ENCODE results near the gene OXNAD1. TPM values are rescaled to one million over a fixed set of nuclear protein-coding genes. Genes with fewer than 3 reads are reported as not detected.

The OXNAD1 gene
- total RNA-seq (2021): 21.8 and 23.7 TPM in 2 replicates
- long read RNA-seq, transcript OXNAD1-209 (9 exons, 3,983 nt): minor isoform, 12 of 122 reads
- long read RNA-seq, transcript OXNAD1-201 (9 exons, 3,929 nt): major isoform, 59 of 122 reads
- long read RNA-seq, transcript OXNAD1-206 (10 exons, 1,681 nt): minor isoform, 8 of 122 reads
- long read RNA-seq, partial matches to known transcripts: 12 of 122 reads
- long read RNA-seq, other reads (novel, unspliced or antisense): 29 of 122 reads

GRCh38 chr3:16264708-16265454 is at the start of gene OXNAD1, which contains the start of gene DPH3:
Gene OXNAD1 (plus strand): TSS chr3:16265212. CDS start chr3:16270953, 5,741 bp downstream.
Gene DPH3 (minus strand): TSS chr3:16264943. CDS start chr3:16264876, 67 bp downstream.
- Histone ChIP-seq H3K14ac (ENCODE audit: insufficient read depth, low read length) (peak within 1 kb of the TSS; percentile 94), H3K4me2 (ENCODE audit: insufficient read depth, insufficient read length, low read length) (peak within 1 kb of the TSS; percentile 97), H2BK20ac (ENCODE audit: low read depth, low read length, poor library complexity, severe bottlenecking) (no peak within 1 kb of the TSS), H2BK5ac (ENCODE audit: insufficient read length, low read length) (peak within 1 kb of the TSS; percentile 36), H3K4me1 (ENCODE audit: insufficient read depth, low read length) (no peaks in the 10 kb centered on the region), H2BK15ac (ENCODE audit: low read depth, low read length) (no peak within 1 kb of the TSS), H3K56ac (ENCODE audit: insufficient read length, low read depth, low read length) (no peak within 1 kb of the TSS), H3T11ph (ENCODE audit: low read length) (peak within 1 kb of the TSS; percentile 24), H4K5ac (ENCODE audit: insufficient read length, low read depth, low read length) (peak within 1 kb of the TSS; percentile 81), H4K20me1 (ENCODE audit: control insufficient read depth, insufficient read depth, insufficient read length) (no peaks in the 10 kb centered on the region), H4K8ac (replicated peaks; ENCODE audit: insufficient read length, low read depth, low read length) (peak within 1 kb of the TSS; percentile 36), H3K27me3 (ENCODE audit: insufficient read depth, low read length) (no peaks in the 10 kb centered on the region), H3K23ac (ENCODE audit: insufficient read length, low read depth, low read length) (no peak within 1 kb of the TSS), H3K9me3 (ENCODE audit: control insufficient read depth, low read depth, low read length) (no peaks in the 10 kb centered on the region), H3K27ac (ENCODE audit: insufficient read length, low read depth, low read length) (peak within 1 kb of the TSS; percentile 44), H3K79me2 (ENCODE audit: insufficient read depth, low read length) (peaks cover 19% of the 10 kb centered on the region; the same call in 1 of the 2 replicates), H2AFZ (ENCODE audit: low read length) (peak within 1 kb of the TSS; percentile 72), H2BK12ac (ENCODE audit: insufficient read length, low read depth, low read length) (no peak within 1 kb of the TSS), H3K79me1 (ENCODE audit: insufficient read depth, low read depth, low read length, poor library complexity, severe bottlenecking) (no peaks in the 10 kb centered on the region), H2AK5ac (ENCODE audit: insufficient read length, low read length) (no peak within 1 kb of the TSS), H3K18ac (ENCODE audit: insufficient read length, low read depth, low read length) (peak within 1 kb of the TSS; percentile 88), H3K4ac (ENCODE audit: low read depth, low read length) (no peak within 1 kb of the TSS; the same call in 1 of the 2 replicates), H3K23me2 (ENCODE audit: insufficient read length, low read depth, low read length, poor library complexity, severe bottlenecking) (peaks cover 7% of the 10 kb centered on the region), H2BK120ac (ENCODE audit: low read depth, low read length, poor library complexity, severe bottlenecking) (peak within 1 kb of the TSS; percentile 49), H4K91ac (ENCODE audit: insufficient read length, low read depth, low read length) (no peak within 1 kb of the TSS), H3K9ac (ENCODE audit: extremely low read depth, insufficient read length, low read length) (peak within 1 kb of the TSS; percentile 97)
- Mint-ChIP-seq H3K27ac (peak within 1 kb of the TSS; percentile 76 to 100 (median 97)), H3K4me3 (peak within 1 kb of the TSS; percentile 89 to 99), H3K36me3 (ENCODE audit: insufficient read depth in 1 of 3, low read depth in 3 of 3) (peaks cover 2 to 8% (median 8%) of the 10 kb centered on the region in 3 experiments; a peak in 6 of 7 replicates), H3K9me3 (no peaks in the 10 kb centered on the region; a peak in 1 of 5 replicates), H3K27me3 (ENCODE audit: low read depth) (no peaks in the 10 kb centered on the region), H3K4me1 (peaks cover 16 to 18% of the 10 kb centered on the region in 2 experiments)
- DNase-seq: peak; percentile 99
- TF ChIP-seq CTCF (conservative IDR thresholded peaks at IDR 0.05): peak; percentile 27; the same call in 1 of the 3 replicates
- no CpG with 5 or more reads among the region's 61 CpGs for WGBS (ENCODE audit: extremely low coverage, insufficient read length, low lambda C conversion rate)
